ENCODE measurements around the gene OR4F17.
"Not testable (repeated sequence)": the region's sequence is repeated elsewhere in the genome, so short reads cannot be mapped to it uniquely, and the experiment has no call there.

DNA sequence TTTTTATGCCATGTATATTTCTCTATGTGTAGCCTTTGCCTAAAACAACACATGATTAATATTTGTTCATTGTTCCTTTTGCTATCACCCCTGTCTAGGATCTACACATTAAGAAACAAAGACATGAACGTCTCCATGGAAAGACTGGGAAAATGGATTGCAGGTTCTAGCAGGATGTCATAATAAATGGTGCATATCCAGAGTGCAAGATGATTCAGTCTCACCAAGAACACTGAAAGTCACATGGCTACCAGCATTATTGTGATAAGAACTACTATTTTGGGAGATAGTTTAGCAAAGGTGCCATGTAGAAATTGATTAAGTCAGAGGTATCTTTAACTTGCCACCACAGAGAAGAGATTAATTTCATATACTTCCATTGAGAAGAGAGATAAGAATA lies 12.1 kb upstream of the OR4F17 start:
- TF ChIP-seq SP1 (IDR thresholded peaks at IDR 0.05); ELF4 (IDR thresholded peaks at IDR 0.05); BHLHE40 (IDR thresholded peaks at IDR 0.05; ENCODE audit: borderline replicate concordance); ARNT (IDR thresholded peaks at IDR 0.05); HDGF (IDR thresholded peaks at IDR 0.05; ENCODE audit: borderline replicate concordance); FOXM1 (IDR thresholded peaks at IDR 0.05; ENCODE audit: borderline replicate concordance); ZNF384 (IDR thresholded peaks at IDR 0.05); FOXK2 (IDR thresholded peaks at IDR 0.05); L3MBTL2 (conservative IDR thresholded peaks at IDR 0.05); CTBP1 (IDR thresholded peaks at IDR 0.05; ENCODE audit: borderline replicate concordance); SUZ12 (IDR thresholded peaks at IDR 0.05); LEF1 (IDR thresholded peaks at IDR 0.05; ENCODE audit: borderline replicate concordance): not testable (repeated sequence)
- TF ChIP-seq, protein P1, sequence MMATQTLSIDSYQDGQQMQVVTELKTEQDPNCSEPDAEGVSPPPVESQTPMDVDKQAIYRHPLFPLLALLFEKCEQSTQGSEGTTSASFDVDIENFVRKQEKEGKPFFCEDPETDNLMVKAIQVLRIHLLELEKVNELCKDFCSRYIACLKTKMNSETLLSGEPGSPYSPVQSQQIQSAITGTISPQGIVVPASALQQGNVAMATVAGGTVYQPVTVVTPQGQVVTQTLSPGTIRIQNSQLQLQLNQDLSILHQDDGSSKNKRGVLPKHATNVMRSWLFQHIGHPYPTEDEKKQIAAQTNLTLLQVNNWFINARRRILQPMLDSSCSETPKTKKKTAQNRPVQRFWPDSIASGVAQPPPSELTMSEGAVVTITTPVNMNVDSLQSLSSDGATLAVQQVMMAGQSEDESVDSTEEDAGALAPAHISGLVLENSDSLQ (IDR thresholded peaks at IDR 0.05): not testable (repeated sequence)
